K562 (cell line): ENCODE results near the gene SUGP1. TPM values are rescaled to one million over a fixed set of nuclear protein-coding genes. Genes with fewer than 3 reads are reported as not detected.

Source experiments
- ATAC-seq: fragments of 200-7000 bp; cut with Tn5 transposase; 3 replicates; pipeline ENCODE4 v1.9.1; 2020; ENCODE audit warnings: moderate library complexity
- BruUV-seq: library from RNA; stranded (reverse); fragments of 400-500 nt; replicated peaks from 2 replicates; lab custom pipeline; 2021; lab: Mats Ljungman, UMichigan
- CTCF ChIA-PET: fragments of 300-600 bp; formaldehyde crosslinking; extraction: SDS; loops from one replicate; lab custom pipeline; 2021; ENCODE audit warnings: low intra/inter-chr PET ratio; lab: Yijun Ruan, JAX
- POLR2A ChIA-PET: fragments of 300-600, 350-650 bp; sonication (Branson Sonifier 250); formaldehyde crosslinking; extraction: SDS; loops from one replicate; lab custom pipeline; 2021; ENCODE audit warnings: antibody characterized with exemption, inconsistent platforms; lab: Yijun Ruan, JAX
- DNase-seq, 4 experiments: peaks; one replicate each; pipeline versions ENCODE4 v3.0.0 to v3.0.0-alpha.2; 2011 to 2018; ENCODE audit warnings: low spot score in 3 of 4, mixed read lengths in 3 of 4; ENCODE audit errors: extremely low read depth in 1 of 4
- FAIRE-seq: peaks from 2 replicates; lab custom pipeline; 2011; peaks lifted over from hg19 to GRCh38; lab: Jason Lieb, UNC
- H2AFZ ChIP-seq: 2 replicates; pipeline ENCODE4 v1.6.0; 2011; ENCODE audit warnings: low read depth, low read length, control low read depth, inconsistent platforms
- H3K27ac ChIP-seq: fragments of 200-600 bp; 3 replicates; pipeline ENCODE4 v1.8.0; 2011; ENCODE audit warnings: low read depth, mild to moderate bottlenecking, control low read depth, inconsistent platforms, low read length, moderate library complexity, mixed read lengths; ENCODE audit errors: extremely low read depth
- H3K27me3 ChIP-seq, 2 experiments: fragments of 300-600 bp in 1 of 2; 2 replicates in 1 of 2; 3 replicates in 1 of 2; pipeline versions ENCODE4 v1.6.0 to v1.8.0; 2011; ENCODE audit warnings: inconsistent platforms in 2 of 2, low read length in 2 of 2, mild to moderate bottlenecking in 1 of 2, mixed read lengths in 1 of 2, moderate library complexity in 1 of 2; ENCODE audit not compliant: control insufficient read depth in 2 of 2, insufficient read depth in 2 of 2
- H3K36me3 ChIP-seq: fragments of 300-600 bp; 3 replicates; pipeline ENCODE4 v1.8.0; 2011; ENCODE audit warnings: mild to moderate bottlenecking, low read length, inconsistent platforms; ENCODE audit not compliant: control insufficient read depth, insufficient read depth
- H3K4me1 ChIP-seq, 2 experiments: fragments of 200-600 bp in 1 of 2; replicated peaks in 1 of 2; 2 replicates in 1 of 2; 3 replicates in 1 of 2; pipeline versions ENCODE4 v1.5.1 to v1.8.0; 2011; ENCODE audit warnings: inconsistent platforms in 2 of 2, low read length in 2 of 2, mild to moderate bottlenecking in 1 of 2, mixed read lengths in 1 of 2, moderate library complexity in 1 of 2; ENCODE audit not compliant: control insufficient read depth in 2 of 2, insufficient read depth in 2 of 2
- H3K4me2 ChIP-seq: 2 replicates; pipeline ENCODE4 v1.6.1; 2011; ENCODE audit warnings: low read length, control low read depth, inconsistent platforms, mixed read lengths; ENCODE audit not compliant: insufficient read depth
- H3K4me3 ChIP-seq: fragments of 200-600 bp; sonication (generic), shearing (Covaris generic); 2 replicates; pipeline ENCODE4 v1.5.1; 2016; ENCODE audit warnings: control low read depth, inconsistent platforms
- H3K79me2 ChIP-seq: fragments of 200-600 bp; 3 replicates; pipeline ENCODE4 v1.8.0; 2011; ENCODE audit warnings: low read length, inconsistent platforms; ENCODE audit not compliant: control insufficient read depth, insufficient read depth
- H3K9ac ChIP-seq, 2 experiments: 2 replicates each; pipeline versions ENCODE4 v1.6.0 to v1.6.1; 2011; ENCODE audit warnings: low read depth in 2 of 2, low read length in 2 of 2, control low read depth in 1 of 2, inconsistent platforms in 1 of 2, mild to moderate bottlenecking in 1 of 2, mixed read lengths in 1 of 2; ENCODE audit not compliant: insufficient read depth in 1 of 2
- H3K9me1 ChIP-seq: one replicate; pipeline ENCODE4 v1.6.0; 2011; ENCODE audit warnings: inconsistent platforms, mild to moderate bottlenecking, low read length, moderate library complexity; ENCODE audit not compliant: control insufficient read depth, insufficient read depth
- H3K9me3 ChIP-seq: replicated peaks from 2 replicates; pipeline ENCODE4 v1.5.1; 2011; ENCODE audit warnings: low read depth, low read length, inconsistent platforms; ENCODE audit not compliant: control insufficient read depth, insufficient read depth
- H4K20me1 ChIP-seq: replicated peaks from 2 replicates; pipeline ENCODE4 v1.6.1; 2011; ENCODE audit warnings: low read length, inconsistent platforms, mixed read lengths; ENCODE audit not compliant: control insufficient read depth, insufficient read depth
- ARID2 ChIP-seq: fragments of 450-650 bp; IDR thresholded peaks from 2 replicates; pipeline ENCODE4 v1.6.1; 2017; ENCODE audit warnings: antibody characterized with exemption, mild to moderate bottlenecking
- BHLHE40 ChIP-seq: IDR thresholded peaks from 2 replicates; pipeline ENCODE4 v1.6.1; 2011; ENCODE audit warnings: low read length, improper control_type of control experiment
- GABPB1 ChIP-seq: sonication (generic); formaldehyde crosslinking; IDR thresholded peaks from 2 replicates; pipeline ENCODE4 v1.8.0; 2022; ENCODE audit warnings: mild to moderate bottlenecking, missing genetic modification reagents
- HNRNPUL1 ChIP-seq: fragments of 200-400 bp; formaldehyde crosslinking; IDR thresholded peaks from 2 replicates; pipeline ENCODE4 v1.6.1; 2017; ENCODE audit warnings: low read length
- POLR2G ChIP-seq: fragments of 200-400 bp; formaldehyde crosslinking; IDR thresholded peaks from 2 replicates; pipeline ENCODE4 v1.6.1; 2017; ENCODE audit warnings: low read depth, mild to moderate bottlenecking, antibody characterized with exemption, low read length, moderate library complexity
- ZNF165 ChIP-seq: fragments of 250-450 bp; sonication (Bioruptor Pico); IDR thresholded peaks from 2 replicates; pipeline ENCODE4 v1.4.0; 2020; ENCODE audit warnings: borderline replicate concordance
- WGBS: fragments of 100-300 bp; shearing (Covaris generic); methylation state at CpG from one replicate; pipeline ENCODE4 v1.1.6; 2016; ENCODE audit warnings: low coverage, mixed read lengths; ENCODE audit not compliant: insufficient coverage; ENCODE audit errors: missing lambda C conversion rate; 5-methylcytosine and 5-hydroxymethylcytosine counted together
- in situ Hi-C: fragments of 300-500 bp; cut with MboI; formaldehyde crosslinking; loops from 4 replicates; pipeline ENCODE4 v1.15.0; 2018; ENCODE audit warnings: inconsistent platforms, mixed read lengths
- intact Hi-C: fragments of 100-400 bp; cut with micrococcal nuclease; formaldehyde crosslinking; loops from 2 replicates; pipeline ENCODE4 v1.14.2; 2022
- polyA plus RNA-seq, 8 experiments: library from polyadenylated mRNA; depleted of rRNA in 4 of 8; stranded (reverse) in 5 of 8; unstranded in 3 of 8; fragments of >200 nt; fragmentation: Nextera tagmentation in 2 of 8; fragmentation: Illumina TruSeq in 1 of 8; extraction: Ambion mirVana in 2 of 8; extraction: Trizol in 1 of 8; gene quantifications; 2 replicates each; pipeline versions ENCODE4 v1.2.1 to v1.2.3, GENCODE V29; 2011 to 2014; ENCODE audit warnings: inconsistent platforms in 1 of 8, missing spikeins in 1 of 8
- total RNA-seq, 7 experiments: library from RNA; depleted of rRNA in 6 of 7; stranded (reverse); fragments of >200 nt in 6 of 7; fragmentation: Illumina TruSeq in 2 of 7; extraction: Trizol in 2 of 7; gene quantifications; 2 replicates each; pipeline versions ENCODE4 v1.2.1 to v1.2.3, GENCODE V29; 2011 to 2021; ENCODE audit warnings: low replicate concordance in 1 of 7

SUGP1 gene
- total and polyA plus RNA-seq, 9 of the 15 experiments (the other 6 are each of a cell fraction or from before 2014, with no cell fraction given), result 1.0 to 53.3 (median 32.4) TPM

- no peak overlapping the region for H3K4me2 ChIP-seq
- H3K9me1 ChIP-seq, result peaks cover 2% of the 10 kb centered on the region
- H3K4me3 ChIP-seq, result no peak overlapping the region
- ATAC-seq (no peak), FAIRE-seq (no peak), DNase-seq (no peak)
- POLR2A ChIA-PET, result interaction anchor here (0.6 kb wide), 1 partner anchor 25 kb away, joined by 6 read pairs; no protein-coding TSS in a partner anchor
- intact Hi-C loops, result no loop called here
- no peak overlapping the region for H2AFZ ChIP-seq
- H3K27ac ChIP-seq, result no peak overlapping the region
- no peaks in the 10 kb centered on the region; the same call in 1 of the 2 replicates for H4K20me1 ChIP-seq
- in situ Hi-C loops, result no loop called here
- peaks cover 2 to 16% of the 10 kb centered on the region in 2 experiments; a peak in 3 of 5 replicates for H3K4me1 ChIP-seq
- no TSS peak for BruUV-seq
- H3K27me3 ChIP-seq, result no peaks in the 10 kb centered on the region; a peak in 1 of 5 replicates
- no peaks in the 10 kb centered on the region for H3K79me2 ChIP-seq
- WGBS, result 67% methylated on average over 9 of the region's 9 CpGs
- TF ChIP-seq GABPB1, result no peak
- peak; percentile 39; the same call in 1 of the 2 replicates for TF ChIP-seq POLR2G
- H3K9me3 ChIP-seq, result no peaks in the 10 kb centered on the region
- no peak overlapping the region; a peak in 1 of 4 replicates for H3K9ac ChIP-seq
- H3K36me3 ChIP-seq, result peaks cover 44% of the 10 kb centered on the region; the same call in 2 of the 3 replicates
- CTCF ChIA-PET, result no interaction called here
Observed at GRCh38 chr19:19274716-19275565, 45.4 kb downstream of the SUGP1 start.

DNA sequence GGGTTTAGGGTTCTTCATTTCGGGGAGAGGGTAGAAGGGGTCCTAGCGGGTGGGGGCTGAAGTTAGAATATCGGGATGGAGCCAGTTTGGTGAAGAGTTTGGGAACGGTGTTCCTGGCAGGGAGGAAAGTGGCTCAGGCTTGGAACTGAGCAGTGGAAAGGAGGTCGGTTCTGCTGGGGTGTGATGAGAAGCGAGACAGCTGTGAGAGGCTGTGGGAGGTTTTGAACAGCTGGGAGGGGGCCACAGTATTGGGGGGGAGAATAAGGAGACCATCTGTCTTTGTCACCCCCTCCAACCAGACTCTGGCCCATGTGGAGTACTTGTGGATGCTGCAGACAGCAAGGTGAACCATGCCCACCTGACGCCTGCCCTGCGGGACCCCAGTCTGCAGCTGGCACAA is 46.2 kb downstream of the SUGP1 start:
- no peak for DNase-seq
- Histone ChIP-seq H3K4me1 (peaks cover 2 to 17% of the 10 kb centered on the region in 2 experiments; a peak in 3 of 5 replicates), H3K9me1 (peaks cover 4% of the 10 kb centered on the region), H3K79me2 (no peaks in the 10 kb centered on the region), H3K9me3 (no peaks in the 10 kb centered on the region), H4K20me1 (peaks cover 2% of the 10 kb centered on the region; the same call in 1 of the 2 replicates), H3K9ac (no peak overlapping the region), H3K4me3 (no peak overlapping the region), H2AFZ (no peak overlapping the region), H3K36me3 (peaks cover 36% of the 10 kb centered on the region; the same call in 2 of the 3 replicates), H3K27ac (no peak overlapping the region), H3K4me2 (no peak overlapping the region), H3K27me3 (peaks cover 0 to 7% of the 10 kb centered on the region in 2 experiments; a peak in 2 of 5 replicates)
- intact Hi-C loops, result no loop called here
- 62% methylated on average over 8 of the region's 8 CpGs for WGBS
- ChIA-PET POLR2A (no interaction called here), CTCF (no interaction called here)
- no TSS peak for BruUV-seq
- no peak for FAIRE-seq
- no peak for ATAC-seq
- TF ChIP-seq HNRNPUL1, result no peak
- TF ChIP-seq BHLHE40, result no peak
- TF ChIP-seq ZNF165 (CRISPR knock-in tag), result no peak
- TF ChIP-seq ARID2, result no peak
- in situ Hi-C loops, result no loop called here
